HG03064 (cell line): ENCODE measurements around the gene OCA2.
"Not testable (repeated sequence)": the region's sequence is repeated elsewhere in the genome, so short reads cannot be mapped to it uniquely, and the experiment has no call there.

Source experiments
- ATAC-seq: cut with Tn5 transposase; IDR thresholded peaks from one replicate; pipeline ENCODE4 v1.9.1; 2021; ENCODE audit warnings: low read depth; ENCODE audit not compliant: unreplicated experiment

OCA2 gene

DNA sequence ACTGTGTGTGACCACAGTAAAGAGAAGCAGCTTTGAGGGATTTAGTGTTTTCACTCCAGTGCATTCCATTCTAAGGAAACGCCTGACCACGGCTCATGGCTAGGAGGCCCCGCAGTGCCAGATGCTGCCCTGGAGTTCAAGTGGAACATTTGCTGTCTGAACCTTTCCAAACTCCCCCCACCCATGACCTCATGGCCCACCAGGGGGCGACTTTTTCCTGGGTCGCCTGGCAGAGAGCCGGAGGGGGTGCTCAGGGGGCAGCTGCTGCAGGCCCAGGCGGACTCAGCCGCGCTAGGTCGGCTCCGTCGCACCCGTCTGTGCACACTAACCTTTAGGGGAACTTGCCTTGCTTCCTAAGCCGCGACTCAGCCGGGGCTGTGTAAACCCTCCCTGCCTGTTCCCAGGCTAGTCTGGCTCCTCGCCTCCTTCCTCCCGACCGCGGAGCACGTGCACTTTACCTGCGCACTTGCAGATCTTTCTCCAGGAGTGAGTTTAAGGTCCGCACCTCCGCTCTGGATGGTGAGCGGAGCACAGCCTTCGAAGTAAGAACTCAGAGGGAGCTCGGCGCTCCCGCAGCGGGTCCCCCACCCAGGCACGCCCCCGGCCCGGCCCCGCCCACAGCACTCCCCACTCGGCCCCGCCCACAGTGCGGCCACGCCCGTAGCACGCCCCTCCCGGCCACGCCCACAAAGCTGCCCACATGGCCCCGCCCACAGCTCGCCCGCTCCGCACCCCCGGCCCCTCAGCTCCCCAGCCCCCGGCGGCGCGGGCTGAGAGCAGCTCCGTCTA, at the start of gene OCA2:
OCA2 (minus strand) TSS at position 550 of the 789 bp plus-strand sequence. CDS start 17,441 bp downstream, outside the sequence.
- no peak for ATAC-seq

DNA sequence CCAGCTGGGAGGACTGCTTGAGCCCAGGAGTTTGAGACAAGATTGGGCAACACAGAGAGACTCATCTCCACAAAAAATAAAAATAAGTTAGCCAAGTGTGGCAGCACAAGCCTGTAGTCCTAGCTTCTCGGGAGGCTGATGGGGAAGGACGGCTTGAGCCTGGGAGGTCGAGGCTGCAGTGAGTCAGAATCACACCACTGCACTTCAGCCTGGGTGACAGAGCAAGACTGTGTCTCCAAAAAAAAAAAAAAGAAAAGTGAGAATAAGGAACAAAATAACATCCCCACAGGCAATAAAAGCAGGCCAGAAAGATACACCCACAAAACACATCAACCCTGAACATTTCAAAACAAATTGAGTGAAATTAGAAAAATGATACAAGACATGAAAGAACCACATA, 48.7 kb upstream of the OCA2 start:
- no peak for ATAC-seq

DNA sequence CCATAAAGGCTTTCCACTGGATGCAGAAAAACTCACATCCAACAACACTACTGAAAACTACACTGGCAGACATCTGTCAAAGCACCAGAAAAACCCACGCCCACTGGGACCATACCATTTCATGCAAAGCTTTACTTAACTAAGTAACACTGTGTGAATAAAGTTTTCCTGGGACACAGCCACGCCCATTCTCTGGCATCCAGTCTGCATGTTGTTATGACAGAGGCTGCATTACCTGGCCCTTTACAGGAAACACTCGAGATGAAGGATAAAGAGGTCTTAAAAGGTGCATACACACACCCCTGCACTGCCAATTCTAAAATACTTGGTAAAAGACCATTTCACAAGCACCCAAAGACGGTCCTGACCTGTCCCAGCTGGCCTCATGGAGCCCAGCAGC, 46.3 kb upstream of the OCA2 start:
- ATAC-seq: not testable (repeated sequence)

DNA sequence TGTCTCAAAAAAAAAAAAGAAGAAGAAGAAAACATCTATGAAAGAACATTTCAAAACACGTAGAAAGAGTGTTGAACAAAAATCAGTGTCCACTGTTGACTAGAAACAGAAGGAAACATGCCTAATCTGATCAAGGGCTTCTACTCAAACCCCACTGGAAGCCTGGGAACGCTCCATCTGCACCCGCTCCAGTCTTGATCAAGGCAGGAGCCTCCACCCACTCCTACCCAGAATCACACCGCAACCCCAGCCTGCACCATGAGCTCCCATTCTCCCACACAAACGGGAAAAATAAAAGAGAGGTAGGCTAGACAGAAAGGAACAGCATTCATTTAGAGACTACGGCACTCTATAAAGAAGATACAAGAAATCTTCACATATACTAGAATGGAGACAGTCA, 40.9 kb upstream of the OCA2 start:
- ATAC-seq: no peak

- not testable (repeated sequence) for ATAC-seq
These were observed 38.4 kb upstream of the OCA2 start for GRCh38 chr15:28137408-28138039.

GRCh38 chr15:28136236-28136904, 37.3 kb upstream of the OCA2 start:
- ATAC-seq: peak; percentile 92

DNA sequence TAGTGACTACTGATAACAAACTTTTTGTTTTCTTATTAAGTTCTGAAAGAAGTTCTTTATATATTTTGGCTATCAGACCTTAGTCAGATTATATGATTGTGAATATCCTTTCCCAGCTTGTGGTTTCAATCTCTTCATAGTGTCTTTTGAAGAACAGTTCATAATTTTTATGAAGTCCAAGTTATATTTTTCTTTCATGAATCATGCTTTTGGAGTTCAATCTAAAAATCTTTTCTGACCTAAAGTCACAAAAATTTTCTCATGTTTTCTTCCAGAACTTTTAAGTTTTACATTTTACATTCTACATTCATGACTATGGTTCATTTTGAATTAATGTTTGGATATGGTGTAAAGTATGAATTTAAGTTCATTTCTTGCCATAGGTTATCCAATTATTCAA, 34.2 kb upstream of the OCA2 start:
- ATAC-seq: no peak

DNA sequence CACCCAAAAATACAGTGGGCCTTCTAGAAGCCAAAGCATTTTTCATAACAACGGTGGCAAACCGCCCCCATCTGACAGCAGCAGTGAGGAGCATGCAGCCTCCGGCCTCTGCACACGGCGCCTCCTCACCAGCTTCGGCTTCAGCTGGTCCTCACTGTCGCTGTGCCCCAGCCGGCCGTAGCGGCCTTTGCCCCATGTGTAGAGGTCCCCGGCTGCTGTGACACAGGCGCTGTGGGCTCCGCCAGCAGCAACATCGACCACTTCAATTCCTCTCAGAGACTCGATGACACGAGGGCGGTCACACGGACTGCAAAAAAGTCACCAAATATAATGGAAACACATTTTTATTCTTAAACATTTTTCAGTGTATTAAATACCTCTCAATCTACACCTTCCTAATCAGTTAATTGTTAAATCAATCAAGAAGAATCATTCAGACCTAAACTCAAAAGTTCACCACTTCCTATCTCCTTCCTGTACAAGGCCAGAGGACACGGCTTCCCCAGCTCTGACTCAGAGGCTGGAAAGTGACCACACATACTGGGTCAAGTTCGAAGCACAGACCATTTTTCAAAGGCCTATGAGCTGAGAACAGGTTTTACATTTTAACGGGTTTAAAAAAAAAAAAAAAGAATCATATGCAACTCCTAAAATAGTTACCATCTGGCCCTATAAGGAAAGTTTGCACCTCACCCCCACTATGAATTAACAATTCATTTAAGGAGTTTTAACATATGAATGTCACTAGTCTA, 33.6 kb upstream of the OCA2 start:
- no peak for ATAC-seq

DNA sequence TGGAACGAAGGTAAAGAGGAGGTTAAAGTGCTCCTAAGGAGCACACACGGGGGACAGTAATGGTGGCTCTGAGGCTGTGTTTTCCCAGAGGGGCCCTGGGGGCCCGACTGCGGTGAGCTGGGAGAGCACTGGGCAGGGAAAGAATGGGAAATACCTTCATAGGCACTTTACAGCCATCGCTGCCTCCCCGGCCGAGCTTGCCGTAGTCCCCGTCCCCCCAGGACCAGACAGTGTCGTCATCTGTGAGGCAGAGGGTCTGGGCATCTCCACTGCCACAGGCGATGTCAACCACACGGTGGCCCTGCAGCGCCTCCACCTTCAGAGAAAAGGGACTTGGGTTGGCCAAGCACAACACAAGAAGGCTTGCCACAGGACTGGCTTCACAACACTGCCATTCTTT, 32.8 kb upstream of the OCA2 start:
- no peak for ATAC-seq

- no peak for ATAC-seq
These were observed 32.3 kb upstream of the OCA2 start for GRCh38 chr15:28131400-28131799.

- ATAC-seq: no peak
These were observed 31.5 kb upstream of the OCA2 start for GRCh38 chr15:28130651-28131050.

- no peak for ATAC-seq
These were observed 30.2 kb upstream of the OCA2 start for GRCh38 chr15:28129231-28129848.

- no peak for ATAC-seq
These were observed 28.9 kb upstream of the OCA2 start for GRCh38 chr15:28128031-28128430.

GRCh38 chr15:28127036-28127435, 27.9 kb upstream of the OCA2 start:
- ATAC-seq: no peak

GRCh38 chr15:28125673-28126651, 26.8 kb upstream of the OCA2 start:
- no peak for ATAC-seq

DNA sequence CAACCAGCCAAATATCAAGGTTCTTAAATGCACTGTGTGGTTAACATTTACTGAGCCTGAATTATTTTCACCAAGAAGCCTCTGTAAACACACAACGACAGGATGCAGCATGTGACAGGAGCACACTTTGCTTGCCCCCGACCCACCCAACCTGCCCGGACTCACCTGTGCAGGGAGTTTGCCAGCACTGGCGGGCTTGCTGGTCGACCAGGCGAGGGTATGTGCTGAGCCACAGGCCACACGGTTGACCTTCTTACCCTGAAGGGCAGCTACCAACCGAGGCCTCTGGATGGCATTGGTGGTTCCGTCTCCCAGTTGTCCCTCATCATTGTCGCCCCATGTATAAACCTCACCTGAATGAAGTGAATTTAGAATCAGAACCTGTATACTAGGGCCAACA, 25.7 kb upstream of the OCA2 start:
- no peak for ATAC-seq

DNA sequence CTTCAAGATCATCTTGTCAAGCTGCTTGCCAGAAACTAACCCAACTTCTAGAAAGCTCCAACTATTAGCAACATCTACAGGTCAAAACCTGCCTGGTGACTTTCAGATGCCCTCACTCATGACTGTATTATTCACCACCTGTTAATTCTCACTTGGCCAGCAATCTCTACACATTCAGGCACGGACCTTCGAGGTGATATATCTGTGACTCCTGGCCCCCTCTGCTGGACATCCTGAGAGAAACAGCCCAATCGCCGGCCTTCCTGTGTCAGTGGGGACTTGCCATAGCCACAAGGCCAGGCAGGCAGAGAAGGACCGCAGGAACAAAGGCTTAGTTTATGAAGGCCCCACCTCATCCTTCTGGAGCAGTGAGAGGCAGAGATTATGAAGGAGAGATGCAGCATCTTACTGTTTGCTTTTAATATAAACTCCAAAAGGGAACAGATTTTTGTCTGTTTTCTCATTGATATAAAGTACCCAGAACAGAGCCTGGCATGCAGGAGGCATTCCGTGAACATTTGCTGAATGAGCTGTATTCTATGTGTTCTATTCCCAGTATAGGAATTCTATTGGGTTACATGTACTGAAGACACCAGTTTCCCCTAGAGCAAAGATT, 24.4 kb upstream of the OCA2 start:
- ATAC-seq: no peak

DNA sequence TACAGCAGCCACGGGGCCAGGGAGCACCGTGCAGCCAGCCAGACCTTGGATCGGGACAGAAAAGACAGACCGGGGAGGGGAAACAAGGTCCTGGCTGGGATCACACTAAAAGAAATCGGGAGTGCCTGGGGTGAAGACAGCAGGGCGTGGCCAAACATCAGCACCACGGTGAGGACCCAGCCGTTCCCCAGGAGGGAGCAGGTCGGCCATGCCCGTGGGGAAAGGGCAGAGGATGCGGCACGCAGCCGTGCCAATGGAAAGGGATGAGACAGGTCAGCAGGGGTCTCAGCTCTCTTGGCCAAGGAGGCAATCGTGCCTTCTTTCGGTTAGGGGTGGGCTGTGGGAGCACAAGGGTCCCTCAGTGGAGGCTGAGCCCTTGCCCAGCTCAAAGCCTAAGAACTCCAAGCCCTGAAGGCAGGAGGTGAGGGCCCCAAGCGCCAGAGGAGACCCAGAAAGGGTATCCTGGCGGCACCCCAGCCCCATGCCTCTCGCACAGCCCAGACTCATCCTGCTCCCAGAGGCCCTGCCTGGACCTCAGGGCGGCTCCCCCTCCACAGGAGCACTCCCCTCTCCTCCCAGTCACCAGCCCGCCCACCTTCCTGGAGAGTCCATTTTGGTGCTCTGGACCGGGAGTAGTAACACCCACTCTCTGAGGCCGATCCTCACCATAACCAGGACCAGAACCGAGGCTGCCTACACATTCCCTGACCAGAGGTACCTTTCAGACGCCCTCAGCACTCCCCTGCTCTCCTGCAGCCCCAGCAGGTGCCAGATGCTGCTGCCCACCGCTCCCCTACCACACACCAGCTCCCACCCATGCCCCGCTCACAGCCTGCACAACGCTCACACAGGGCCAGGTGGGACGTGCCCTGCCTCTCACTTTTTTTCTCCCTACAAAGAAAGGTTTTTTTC, 23.2 kb upstream of the OCA2 start:
- no peak for ATAC-seq
